ENCODE results near the gene EXOSC1.
A peak's percentile ranks its signal among the peaks of the same experiment; 100 is the strongest.
"Not testable (repeated sequence)": the region's sequence is repeated elsewhere in the genome, so short reads cannot be mapped to it uniquely, and the experiment has no call there.

Gene EXOSC1

GRCh38 chr10:97408496-97408992 is 37.3 kb downstream of the EXOSC1 start:
- Histone ChIP-seq H3K27ac (ENCODE audit: low read depth, low read length) (no peak overlapping the region), H3K27me3 (ENCODE audit: insufficient read depth, low read length) (no peaks in the 10 kb centered on the region), H3K36me3 (ENCODE audit: insufficient read depth, low read length) (no peaks in the 10 kb centered on the region), H2AFZ (ENCODE audit: low read length, unreplicated experiment) (no peak overlapping the region), H3K79me2 (ENCODE audit: control insufficient read depth, insufficient read depth, low read length, unreplicated experiment) (no peaks in the 10 kb centered on the region), H3K4me1 (ENCODE audit: control insufficient read depth, insufficient read depth, low read length, unreplicated experiment) (no peaks in the 10 kb centered on the region), H3K4me3 (ENCODE audit: low read depth, low read length) (no peak overlapping the region)

- H3K79me2 ChIP-seq (ENCODE audit: control insufficient read depth, insufficient read depth, low read length, unreplicated experiment) = no peaks in the 10 kb centered on the region
- H3K27me3 ChIP-seq (ENCODE audit: insufficient read depth, low read length) = no peaks in the 10 kb centered on the region
- H3K4me1 ChIP-seq (ENCODE audit: control insufficient read depth, insufficient read depth, low read length, unreplicated experiment) = no peaks in the 10 kb centered on the region
- H3K4me3 ChIP-seq (ENCODE audit: low read depth, low read length) = no peak overlapping the region
- H3K27ac ChIP-seq (ENCODE audit: low read depth, low read length) = no peak overlapping the region
- H2AFZ ChIP-seq (ENCODE audit: low read length, unreplicated experiment) = no peak overlapping the region
- H3K36me3 ChIP-seq (ENCODE audit: insufficient read depth, low read length) = no peaks in the 10 kb centered on the region
Measured at GRCh38 chr10:97407952-97408248, 37.9 kb downstream of the EXOSC1 start.

- no peak overlapping the region for H2AFZ ChIP-seq (ENCODE audit: low read length, unreplicated experiment)
- H3K4me3 ChIP-seq (ENCODE audit: low read depth, low read length) = peak overlapping the region; percentile 33
- H3K27me3 ChIP-seq (ENCODE audit: insufficient read depth, low read length) = no peaks in the 10 kb centered on the region
- H3K79me2 ChIP-seq (ENCODE audit: control insufficient read depth, insufficient read depth, low read length, unreplicated experiment) = no peaks in the 10 kb centered on the region
- H3K27ac ChIP-seq (ENCODE audit: low read depth, low read length) = no peak overlapping the region
- H3K36me3 ChIP-seq (ENCODE audit: insufficient read depth, low read length) = no peaks in the 10 kb centered on the region
- no peaks in the 10 kb centered on the region for H3K4me1 ChIP-seq (ENCODE audit: control insufficient read depth, insufficient read depth, low read length, unreplicated experiment)
Measured at GRCh38 chr10:97407211-97407951, 38.4 kb downstream of the EXOSC1 start.

GRCh38 chr10:97406483-97406882 is 39.3 kb downstream of the EXOSC1 start:
- not testable (repeated sequence) for H3K4me1 ChIP-seq (ENCODE audit: control insufficient read depth, insufficient read depth, low read length, unreplicated experiment); H3K4me3 ChIP-seq (ENCODE audit: low read depth, low read length); H2AFZ ChIP-seq (ENCODE audit: low read length, unreplicated experiment); H3K27me3 ChIP-seq (ENCODE audit: insufficient read depth, low read length); H3K79me2 ChIP-seq (ENCODE audit: control insufficient read depth, insufficient read depth, low read length, unreplicated experiment); H3K36me3 ChIP-seq (ENCODE audit: insufficient read depth, low read length); H3K27ac ChIP-seq (ENCODE audit: low read depth, low read length)

GRCh38 chr10:97406064-97406463 is 39.7 kb downstream of the EXOSC1 start:
- H3K4me3 ChIP-seq (ENCODE audit: low read depth, low read length) = no peak overlapping the region
- no peaks in the 10 kb centered on the region for H3K27me3 ChIP-seq (ENCODE audit: insufficient read depth, low read length)
- no peaks in the 10 kb centered on the region for H3K36me3 ChIP-seq (ENCODE audit: insufficient read depth, low read length)
- H2AFZ ChIP-seq (ENCODE audit: low read length, unreplicated experiment) = no peak overlapping the region
- H3K4me1 ChIP-seq (ENCODE audit: control insufficient read depth, insufficient read depth, low read length, unreplicated experiment) = peaks cover 4% of the 10 kb centered on the region
- no peak overlapping the region for H3K27ac ChIP-seq (ENCODE audit: low read depth, low read length)
- no peaks in the 10 kb centered on the region for H3K79me2 ChIP-seq (ENCODE audit: control insufficient read depth, insufficient read depth, low read length, unreplicated experiment)

- Histone ChIP-seq H3K36me3 (ENCODE audit: insufficient read depth, low read length) (no peaks in the 10 kb centered on the region), H2AFZ (ENCODE audit: low read length, unreplicated experiment) (no peak overlapping the region), H3K27ac (ENCODE audit: low read depth, low read length) (no peak overlapping the region), H3K79me2 (ENCODE audit: control insufficient read depth, insufficient read depth, low read length, unreplicated experiment) (peaks cover 7% of the 10 kb centered on the region), H3K27me3 (ENCODE audit: insufficient read depth, low read length) (no peaks in the 10 kb centered on the region), H3K4me1 (ENCODE audit: control insufficient read depth, insufficient read depth, low read length, unreplicated experiment) (peaks cover 4% of the 10 kb centered on the region), H3K4me3 (ENCODE audit: low read depth, low read length) (no peak overlapping the region)
Measured at GRCh38 chr10:97404044-97404443, 41.8 kb downstream of the EXOSC1 start.

- Histone ChIP-seq H3K4me1 (ENCODE audit: control insufficient read depth, insufficient read depth, low read length, unreplicated experiment) (peaks cover 4% of the 10 kb centered on the region), H3K4me3 (ENCODE audit: low read depth, low read length) (peak overlapping the region; percentile 84), H2AFZ (ENCODE audit: low read length, unreplicated experiment) (no peak overlapping the region), H3K79me2 (ENCODE audit: control insufficient read depth, insufficient read depth, low read length, unreplicated experiment) (peaks cover 7% of the 10 kb centered on the region), H3K36me3 (ENCODE audit: insufficient read depth, low read length) (no peaks in the 10 kb centered on the region), H3K27ac (ENCODE audit: low read depth, low read length) (peak overlapping the region; percentile 78), H3K27me3 (ENCODE audit: insufficient read depth, low read length) (no peaks in the 10 kb centered on the region)
Measured at GRCh38 chr10:97401455-97401919, 44.3 kb downstream of the EXOSC1 start.

- H3K79me2 ChIP-seq (ENCODE audit: control insufficient read depth, insufficient read depth, low read length, unreplicated experiment) = peaks cover 7% of the 10 kb centered on the region
- H3K36me3 ChIP-seq (ENCODE audit: insufficient read depth, low read length) = 0 out of 2 replicates have a peak, but pooled peaks cover 6% of the 10 kb centered on the region
- H3K27me3 ChIP-seq (ENCODE audit: insufficient read depth, low read length) = no peaks in the 10 kb centered on the region
- H3K27ac ChIP-seq (ENCODE audit: low read depth, low read length) = peak within 1 kb of the TSS; percentile 78
- H3K4me3 ChIP-seq (ENCODE audit: low read depth, low read length) = peak within 1 kb of the TSS; percentile 84
- H3K4me1 ChIP-seq (ENCODE audit: control insufficient read depth, insufficient read depth, low read length, unreplicated experiment) = peaks cover 4% of the 10 kb centered on the region
- H2AFZ ChIP-seq (ENCODE audit: low read length, unreplicated experiment) = peak within 1 kb of the TSS; percentile 14
Measured at GRCh38 chr10:97400665-97401454, 44.9 kb downstream of the EXOSC1 start, which contains the start of gene RRP12. Gene RRP12 (minus strand): TSS chr10:97401340. CDS start chr10:97401231, 109 bp downstream.

- Histone ChIP-seq H3K27ac (ENCODE audit: low read depth, low read length) (peak overlapping the region; percentile 78), H2AFZ (ENCODE audit: low read length, unreplicated experiment) (peak overlapping the region; percentile 14), H3K4me3 (ENCODE audit: low read depth, low read length) (peak overlapping the region; percentile 84), H3K27me3 (ENCODE audit: insufficient read depth, low read length) (no peaks in the 10 kb centered on the region), H3K36me3 (ENCODE audit: insufficient read depth, low read length) (0 out of 2 replicates have a peak, but pooled peaks cover 7% of the 10 kb centered on the region), H3K4me1 (ENCODE audit: control insufficient read depth, insufficient read depth, low read length, unreplicated experiment) (peaks cover 4% of the 10 kb centered on the region), H3K79me2 (ENCODE audit: control insufficient read depth, insufficient read depth, low read length, unreplicated experiment) (peaks cover 7% of the 10 kb centered on the region)
Measured at GRCh38 chr10:97399843-97400545, 45.8 kb downstream of the EXOSC1 start.

- H3K27me3 ChIP-seq (ENCODE audit: insufficient read depth, low read length) = no peaks in the 10 kb centered on the region
- no peak overlapping the region for H3K27ac ChIP-seq (ENCODE audit: low read depth, low read length)
- H2AFZ ChIP-seq (ENCODE audit: low read length, unreplicated experiment) = no peak overlapping the region
- no peak overlapping the region for H3K4me3 ChIP-seq (ENCODE audit: low read depth, low read length)
- peaks cover 7% of the 10 kb centered on the region for H3K79me2 ChIP-seq (ENCODE audit: control insufficient read depth, insufficient read depth, low read length, unreplicated experiment)
- peaks cover 16% of the 10 kb centered on the region; the same call in 1 of the 2 replicates for H3K36me3 ChIP-seq (ENCODE audit: insufficient read depth, low read length)
- no peaks in the 10 kb centered on the region for H3K4me1 ChIP-seq (ENCODE audit: control insufficient read depth, insufficient read depth, low read length, unreplicated experiment)
Measured at GRCh38 chr10:97396056-97396455, 49.8 kb downstream of the EXOSC1 start.

Data from ACC112 (cell line).